Upper lobe of right lung (tissue), 1 donor: ENCODE data around the gene RAB40C. TPM values are rescaled to one million over a fixed set of nuclear protein-coding genes. Genes with fewer than 3 reads are reported as not detected.

Experiments used
- ATAC-seq: fragments of 200-7000 bp; cut with Tn5 transposase; one replicate; pipeline ENCODE4 v1.9.1; 2020; ENCODE audit warnings: mild to moderate bottlenecking, moderate library complexity
- DNase-seq: peaks from one replicate; pipeline ENCODE4 v3.0.0-alpha.2; 2020
- H3K27ac ChIP-seq: fragments of 200-600 bp; one replicate; pipeline ENCODE4 v1.8.0; 2022
- H3K27me3 ChIP-seq: fragments of 200-600 bp; one replicate; pipeline ENCODE4 v1.8.0; 2022; ENCODE audit warnings: mild to moderate bottlenecking
- H3K36me3 ChIP-seq: fragments of 200-600 bp; one replicate; pipeline ENCODE4 v1.8.0; 2022
- H3K4me1 ChIP-seq: fragments of 200-600 bp; one replicate; pipeline ENCODE4 v1.8.0; 2022
- H3K4me3 ChIP-seq: fragments of 200-600 bp; one replicate; pipeline ENCODE4 v1.8.0; 2022; ENCODE audit warnings: mild to moderate bottlenecking
- H3K9me3 ChIP-seq: fragments of 200-600 bp; one replicate; pipeline ENCODE4 v1.8.0; 2022
- intact Hi-C: fragments of 100-400 bp; cut with DNase I; formaldehyde crosslinking; loops from one replicate; pipeline ENCODE4 v1.11.0; 2022
- total RNA-seq: library from RNA; stranded (reverse); fragmentation: NEBNext Ultra II Directional; extraction: Animal tissue kit (Norgen Biotek cat#: 25700); gene quantifications from one replicate; pipeline ENCODE4 v1.2.1, GENCODE V29; 2021
- TF ChIP-seq, protein P1 (sequence below): fragments of 200-600 bp; IDR thresholded peaks from one replicate; pipeline ENCODE4 v1.8.0; 2022; ENCODE audit warnings: antibody characterized with exemption
- donor health status: DM: no; HTN: yes; CAD: no; lungs with severe emphysema.

RAB40C gene
- total RNA-seq, 1 donor from 2014 or later, result 47.6 TPM

DNA sequence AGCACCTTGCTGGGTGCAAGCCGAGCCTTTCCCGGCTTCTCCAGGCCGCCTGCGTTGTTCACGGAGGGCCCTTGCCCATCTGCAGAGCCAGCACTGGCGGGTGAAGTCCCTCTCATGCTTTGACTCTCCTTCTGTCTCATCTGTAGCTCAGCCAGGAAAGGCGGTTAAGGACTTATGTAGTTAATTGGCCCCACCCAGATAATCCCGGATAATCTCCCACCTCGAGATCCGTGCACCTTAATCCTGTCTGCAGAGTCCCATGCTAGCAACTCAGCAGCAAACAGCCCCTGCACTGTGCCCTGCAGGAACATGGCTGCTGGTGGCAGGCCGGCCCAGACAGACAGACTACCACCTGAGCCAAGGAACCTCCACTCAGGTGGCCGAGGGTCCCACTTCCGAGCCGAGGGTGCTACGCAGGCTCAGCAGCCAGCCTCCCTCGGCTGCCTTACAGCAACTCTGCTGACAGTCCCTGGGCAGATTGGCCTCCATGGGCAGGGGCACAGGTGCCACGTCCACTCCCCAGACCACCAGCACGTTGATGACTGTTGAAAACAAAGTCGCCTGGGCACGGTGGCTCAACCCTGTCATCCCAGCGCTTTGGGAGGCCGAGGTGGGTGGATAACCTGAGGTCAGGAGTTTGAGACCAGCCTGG lies 16.9 kb downstream of the RAB40C start:
- intact Hi-C loops, result no loop called here
- TF ChIP-seq, protein P1, sequence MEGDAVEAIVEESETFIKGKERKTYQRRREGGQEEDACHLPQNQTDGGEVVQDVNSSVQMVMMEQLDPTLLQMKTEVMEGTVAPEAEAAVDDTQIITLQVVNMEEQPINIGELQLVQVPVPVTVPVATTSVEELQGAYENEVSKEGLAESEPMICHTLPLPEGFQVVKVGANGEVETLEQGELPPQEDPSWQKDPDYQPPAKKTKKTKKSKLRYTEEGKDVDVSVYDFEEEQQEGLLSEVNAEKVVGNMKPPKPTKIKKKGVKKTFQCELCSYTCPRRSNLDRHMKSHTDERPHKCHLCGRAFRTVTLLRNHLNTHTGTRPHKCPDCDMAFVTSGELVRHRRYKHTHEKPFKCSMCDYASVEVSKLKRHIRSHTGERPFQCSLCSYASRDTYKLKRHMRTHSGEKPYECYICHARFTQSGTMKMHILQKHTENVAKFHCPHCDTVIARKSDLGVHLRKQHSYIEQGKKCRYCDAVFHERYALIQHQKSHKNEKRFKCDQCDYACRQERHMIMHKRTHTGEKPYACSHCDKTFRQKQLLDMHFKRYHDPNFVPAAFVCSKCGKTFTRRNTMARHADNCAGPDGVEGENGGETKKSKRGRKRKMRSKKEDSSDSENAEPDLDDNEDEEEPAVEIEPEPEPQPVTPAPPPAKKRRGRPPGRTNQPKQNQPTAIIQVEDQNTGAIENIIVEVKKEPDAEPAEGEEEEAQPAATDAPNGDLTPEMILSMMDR, result no peak
- no peaks in the 10 kb centered on the region for H3K9me3 ChIP-seq
- ATAC-seq (no peak), DNase-seq (no peak)
- no peak overlapping the region for H3K27ac ChIP-seq
- H3K27me3 ChIP-seq, result no peaks in the 10 kb centered on the region
- H3K4me1 ChIP-seq, result peaks cover 5% of the 10 kb centered on the region
- no peaks in the 10 kb centered on the region for H3K36me3 ChIP-seq
- H3K4me3 ChIP-seq, result no peak overlapping the region

DNA sequence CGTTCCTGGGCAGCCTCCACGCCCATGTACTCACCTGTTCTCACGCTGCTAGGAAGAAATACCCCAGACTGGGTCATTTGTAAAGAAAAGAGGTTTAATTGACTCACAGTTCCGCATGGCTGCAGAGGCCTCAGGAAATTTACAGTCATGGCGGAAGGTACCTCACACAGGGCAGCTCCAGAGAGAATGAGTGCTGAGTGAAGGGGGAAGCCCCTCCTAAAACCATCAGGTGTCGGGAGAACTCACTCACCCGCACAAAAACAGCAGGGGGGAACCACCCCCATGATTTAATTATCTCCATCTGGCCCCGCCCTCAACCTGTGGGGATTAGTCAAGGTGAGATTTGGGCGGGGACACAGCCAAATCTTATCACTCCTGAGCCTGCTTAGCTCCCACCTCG lies 18.2 kb downstream of the RAB40C start:
- DNase-seq (no peak), ATAC-seq (no peak)
- Histone ChIP-seq H3K27ac (no peak overlapping the region), H3K9me3 (no peaks in the 10 kb centered on the region), H3K4me3 (no peak overlapping the region), H3K36me3 (no peaks in the 10 kb centered on the region), H3K27me3 (no peaks in the 10 kb centered on the region), H3K4me1 (peaks cover 5% of the 10 kb centered on the region)
- TF ChIP-seq, protein P1, result no peak
- intact Hi-C loops, result no loop called here

DNA sequence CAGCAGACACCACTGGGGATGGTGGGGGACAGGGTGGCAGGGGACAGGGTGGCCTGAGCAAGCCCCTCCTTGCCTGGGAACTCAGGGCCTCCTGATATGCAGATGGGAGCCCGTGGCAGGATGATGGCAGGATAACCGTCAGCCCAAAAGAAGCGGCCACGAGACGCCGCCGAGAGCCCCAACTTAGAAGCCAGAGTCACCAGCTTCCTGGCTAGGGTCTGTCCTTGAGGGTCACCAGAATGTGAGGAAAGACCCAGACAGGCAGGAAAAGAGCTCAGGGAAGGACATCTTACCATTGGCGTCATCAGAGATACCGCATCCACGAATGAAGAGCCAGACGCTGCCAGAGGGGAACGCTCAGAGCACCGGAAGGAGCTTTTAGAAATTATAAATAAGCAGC lies 19.4 kb downstream of the RAB40C start:
- intact Hi-C loops, result no loop called here
- TF ChIP-seq, protein P1, result no peak
- ATAC-seq, result no peak

DNA sequence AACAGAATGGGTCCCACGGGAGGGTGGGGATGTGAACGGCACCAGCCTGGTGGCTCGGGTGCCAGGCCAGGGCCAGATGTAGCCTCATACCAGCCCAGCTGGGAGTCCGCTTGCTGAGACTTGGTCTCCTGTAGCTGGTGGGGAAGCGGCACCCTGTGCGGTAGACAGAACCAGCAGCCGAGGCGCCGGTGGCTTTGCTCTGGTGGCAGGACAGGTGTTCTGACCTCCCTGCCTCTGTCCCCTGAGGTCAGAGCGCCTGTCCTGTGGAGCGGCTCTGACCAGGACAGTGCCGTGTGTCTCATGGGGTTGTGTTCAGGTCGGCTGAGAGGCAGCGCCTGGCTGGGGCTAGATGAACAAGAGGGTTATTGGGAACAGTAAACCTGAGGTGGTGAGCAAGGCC lies 20.1 kb downstream of the RAB40C start:
- no peaks in the 10 kb centered on the region for H3K9me3 ChIP-seq
- H3K27ac ChIP-seq, result no peak overlapping the region
- DNase-seq (no peak), ATAC-seq (no peak)
- no peaks in the 10 kb centered on the region for H3K27me3 ChIP-seq
- intact Hi-C loops, result no loop called here
- H3K4me1 ChIP-seq, result peaks cover 5% of the 10 kb centered on the region
- TF ChIP-seq, protein P1, result no peak
- H3K36me3 ChIP-seq, result no peaks in the 10 kb centered on the region
- no peak overlapping the region for H3K4me3 ChIP-seq

More for the DNA sequence above, 19.4 kb downstream of the RAB40C start:
- H3K9me3 ChIP-seq, result no peaks in the 10 kb centered on the region
- H3K4me1 ChIP-seq, result peaks cover 5% of the 10 kb centered on the region
- no peak overlapping the region for H3K4me3 ChIP-seq
- no peak for DNase-seq
- no peaks in the 10 kb centered on the region for H3K27me3 ChIP-seq
- no peak overlapping the region for H3K27ac ChIP-seq
- no peaks in the 10 kb centered on the region for H3K36me3 ChIP-seq

DNA sequence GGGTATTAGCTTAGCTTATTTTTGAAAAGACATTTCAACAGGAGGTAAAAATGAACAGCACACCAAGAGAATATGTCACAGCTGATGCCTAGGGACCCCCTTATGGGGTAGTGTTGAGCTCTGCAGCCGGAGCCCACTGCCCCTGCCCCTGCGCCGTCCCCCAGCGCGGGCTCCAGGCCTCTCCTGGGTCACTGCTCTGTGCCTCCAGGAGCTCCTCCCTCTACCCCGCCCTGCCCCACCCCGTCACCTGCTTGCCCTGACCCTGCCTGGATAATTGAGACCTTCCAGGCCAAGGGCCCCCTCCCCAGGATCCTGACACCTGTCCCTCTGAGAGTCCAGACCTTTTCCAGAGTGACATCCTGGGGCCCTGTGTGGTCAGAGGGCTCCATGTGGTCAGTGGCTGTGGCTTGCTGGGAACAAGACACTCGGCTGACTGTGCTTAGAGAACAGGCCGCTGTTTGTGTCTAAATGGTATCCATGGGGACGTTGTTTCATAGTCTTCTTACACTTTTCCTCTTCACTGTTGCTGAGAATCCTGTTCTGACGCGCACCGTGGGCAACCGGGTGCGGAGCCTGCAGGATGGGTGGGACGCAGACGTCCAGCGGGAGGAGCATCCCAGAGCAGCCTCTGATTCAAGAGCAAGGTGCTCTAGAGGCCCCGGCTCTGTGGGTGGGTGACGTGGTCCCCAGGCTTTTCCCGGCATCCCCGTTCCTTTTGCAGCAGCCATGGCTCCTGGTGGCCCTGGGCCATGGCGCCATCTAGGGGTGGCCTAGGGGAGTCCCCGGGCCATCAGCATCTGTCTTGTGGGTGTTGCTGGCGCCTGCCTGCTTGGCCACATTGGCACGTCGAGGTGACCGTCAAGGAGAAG lies 20.9 kb downstream of the RAB40C start:
- TF ChIP-seq, protein P1, result peak; percentile 77
- peak; percentile 96 for ATAC-seq
- intact Hi-C loops, result no loop called here

More for the DNA sequence above, 20.9 kb downstream of the RAB40C start:
- DNase-seq, result peak; percentile 86
- Histone ChIP-seq H3K36me3 (no peaks in the 10 kb centered on the region), H3K4me1 (peaks cover 5% of the 10 kb centered on the region), H3K9me3 (no peaks in the 10 kb centered on the region), H3K4me3 (no peak overlapping the region), H3K27me3 (no peaks in the 10 kb centered on the region), H3K27ac (no peak overlapping the region)
